HCT116 (cell line): Measurements from ENCODE around the gene SLC7A11.

Source experiments
- CTCF ChIP-seq, 3 experiments: fragments of 200-600 bp in 1 of 3; sonication (generic) in 1 of 3; IDR thresholded peaks in 2 of 3; conservative IDR thresholded peaks in 1 of 3; 2 replicates each; pipeline ENCODE4 v1.5.1; 2012 to 2017; ENCODE audit warnings: low read depth in 2 of 3, low read length in 2 of 3, antibody characterized with exemption in 1 of 3, borderline replicate concordance in 1 of 3, control low read depth in 1 of 3, mild to moderate bottlenecking in 1 of 3, mixed read lengths in 1 of 3, mixed run types in 1 of 3, moderate library complexity in 1 of 3; ENCODE audit not compliant: insufficient read depth in 1 of 3
- ELF1 ChIP-seq: IDR thresholded peaks from 2 replicates; pipeline ENCODE4 v1.6.1; 2012; ENCODE audit warnings: low read depth, borderline replicate concordance
- POLR2A ChIP-seq: IDR thresholded peaks from 2 replicates; pipeline ENCODE4 v1.7.0; 2011; ENCODE audit warnings: borderline replicate concordance; ENCODE audit not compliant: insufficient read depth, insufficient read length; ENCODE audit errors: extremely low read depth
- RAD21 ChIP-seq: IDR thresholded peaks from 2 replicates; pipeline ENCODE4 v1.6.1; 2012; ENCODE audit warnings: low read depth, mild to moderate bottlenecking
- REST ChIP-seq: IDR thresholded peaks from 2 replicates; pipeline ENCODE4 v1.6.1; 2012; ENCODE audit warnings: low read depth
- TCF7L2 ChIP-seq: IDR thresholded peaks from 2 replicates; pipeline ENCODE4 v1.7.0; 2011; ENCODE audit warnings: borderline replicate concordance, inconsistent platforms; ENCODE audit not compliant: insufficient read depth, insufficient read length; ENCODE audit errors: extremely low read depth
- ZBTB33 ChIP-seq: IDR thresholded peaks from 2 replicates; pipeline ENCODE4 v1.6.1; 2011; ENCODE audit warnings: mild to moderate bottlenecking, low read length, moderate library complexity; ENCODE audit not compliant: insufficient replicate concordance; ENCODE audit errors: extremely low read depth
- ZNF274 ChIP-seq: fragments of 200-500 bp; sonication (Bioruptor generic); IDR thresholded peaks from 2 replicates; pipeline ENCODE4 v1.6.1; 2014; ENCODE audit warnings: mild to moderate bottlenecking, low read depth, low read length, inconsistent platforms

- TF ChIP-seq ZBTB33 (no peak), REST (no peak), TCF7L2 (no peak), CTCF (IDR thresholded peaks at IDR 0.05 in 2 of 3, conservative IDR thresholded peaks at IDR 0.05 in 1 of 3; ENCODE audit: borderline replicate concordance in 1 of 3, insufficient read depth in 1 of 3, low read depth in 2 of 3, low read length in 2 of 3) (no peak), RAD21 (no peak), ZNF274 (no peak), ELF1 (no peak), POLR2A (no peak)
Observed at GRCh38 chr4:138263247-138263816, 21.2 kb upstream of the SLC7A11 start.
